GM23338 (cell line): ENCODE results near the gene ADCY4. TPM values are rescaled to one million over a fixed set of nuclear protein-coding genes. Genes with fewer than 3 reads are reported as not detected.

ENCODE experiments used
- ATAC-seq: fragments of 200-7000 bp; cut with Tn5 transposase; 3 replicates; pipeline ENCODE4 v1.9.1; 2020
- DNase-seq: peaks from one replicate; pipeline ENCODE4 v3.0.0-alpha.2; 2015; ENCODE audit warnings: low spot score
- H2AFZ ChIP-seq: fragments of 200-600 bp; sonication (generic); 2 replicates; pipeline ENCODE4 v1.8.0; 2016; ENCODE audit warnings: antibody characterized with exemption, mild to moderate bottlenecking, moderate library complexity
- H3F3A ChIP-seq: fragments of 200-600 bp; sonication (generic); replicated peaks from 2 replicates; pipeline ENCODE4 v1.8.0; 2017; ENCODE audit warnings: antibody characterized with exemption, mixed run types, low read depth
- H3K27ac ChIP-seq: fragments of 200-600 bp; sonication (generic); 2 replicates; pipeline ENCODE4 v1.6.1; 2016; ENCODE audit warnings: low read depth
- H3K27me3 ChIP-seq: fragments of 200-600 bp; sonication (generic); 2 replicates; pipeline ENCODE4 v1.8.0; 2016; ENCODE audit warnings: mild to moderate bottlenecking, mixed run types, moderate library complexity; ENCODE audit not compliant: insufficient read depth
- H3K36me3 ChIP-seq: fragments of 200-600 bp; sonication (generic); 2 replicates; pipeline ENCODE4 v1.8.0; 2016; ENCODE audit warnings: mild to moderate bottlenecking; ENCODE audit not compliant: insufficient read depth
- H3K4me1 ChIP-seq: fragments of 200-600 bp; sonication (generic); 2 replicates; pipeline ENCODE4 v1.8.0; 2016; ENCODE audit warnings: mild to moderate bottlenecking, moderate library complexity; ENCODE audit not compliant: insufficient read depth
- H3K4me2 ChIP-seq: fragments of 200-600 bp; sonication (generic); 2 replicates; pipeline ENCODE4 v1.7.1; 2017; ENCODE audit warnings: mixed run types
- H3K4me3 ChIP-seq: fragments of 200-600 bp; sonication (generic); 2 replicates; pipeline ENCODE4 v1.6.1; 2016; ENCODE audit warnings: mixed run types
- H3K79me2 ChIP-seq: fragments of 200-600 bp; sonication (generic); replicated peaks from 2 replicates; pipeline ENCODE4 v1.8.0; 2017; ENCODE audit warnings: mild to moderate bottlenecking; ENCODE audit not compliant: insufficient read depth
- H3K9me2 ChIP-seq: fragments of 200-600 bp; sonication (generic); 2 replicates; pipeline ENCODE4 v1.8.0; 2017; ENCODE audit not compliant: insufficient read depth
- H4K20me1 ChIP-seq: fragments of 200-600 bp; sonication (generic); replicated peaks from 2 replicates; pipeline ENCODE4 v1.8.0; 2017; ENCODE audit warnings: mild to moderate bottlenecking; ENCODE audit not compliant: insufficient read depth
- H3K27ac Mint-ChIP-seq: 2 replicates; pipeline ENCODE4 v1.8.0; 2020; ENCODE audit warnings: inconsistent platforms, mild to moderate bottlenecking, moderate library complexity, mixed read lengths
- H3K27me3 Mint-ChIP-seq: 3 replicates; pipeline ENCODE4 v1.8.0; 2022; ENCODE audit warnings: low read depth, mild to moderate bottlenecking, moderate library complexity, mixed read lengths, inconsistent platforms; ENCODE audit not compliant: insufficient read depth, poor library complexity
- H3K36me3 Mint-ChIP-seq: 3 replicates; pipeline ENCODE4 v1.8.0; 2021; ENCODE audit warnings: low read depth, mild to moderate bottlenecking, inconsistent platforms, moderate library complexity, mixed read lengths
- H3K4me1 Mint-ChIP-seq: 3 replicates; pipeline ENCODE4 v1.8.0; 2020; ENCODE audit warnings: mild to moderate bottlenecking, inconsistent platforms, mixed read lengths
- H3K4me3 Mint-ChIP-seq: 3 replicates; pipeline ENCODE4 v1.8.0; 2021; ENCODE audit warnings: moderate library complexity, mild to moderate bottlenecking, inconsistent platforms, mixed read lengths
- H3K9me3 Mint-ChIP-seq: 3 replicates; pipeline ENCODE4 v1.8.0; 2020; ENCODE audit warnings: moderate library complexity, mild to moderate bottlenecking, inconsistent platforms, mixed read lengths
- CREB1 ChIP-seq: fragments of 250-450 bp; sonication (Bioruptor Pico); IDR thresholded peaks from 2 replicates; pipeline ENCODE4 v1.5.0; 2020; ENCODE audit warnings: low read depth, mild to moderate bottlenecking, moderate library complexity
- CTCF ChIP-seq, 2 experiments: fragments of 200-600 bp in 1 of 2; sonication (generic) in 1 of 2; conservative IDR thresholded peaks; 2 replicates each; pipeline versions ENCODE4 v1.5.1 to v1.6.1; 2016 to 2017; ENCODE audit warnings: antibody characterized with exemption in 2 of 2, low read depth in 2 of 2, mild to moderate bottlenecking in 2 of 2, moderate library complexity in 1 of 2
- EZH2phosphoT487 ChIP-seq: fragments of 200-600 bp; sonication (generic); IDR thresholded peaks from one replicate; pipeline ENCODE4 v1.8.1; 2018; ENCODE audit warnings: antibody characterized with exemption; ENCODE audit not compliant: unreplicated experiment
- ZNF462 ChIP-seq: fragments of 250-450 bp; sonication (Bioruptor Pico); IDR thresholded peaks from 2 replicates; pipeline ENCODE4 v1.5.0; 2020; ENCODE audit warnings: mild to moderate bottlenecking, moderate library complexity
- polyA plus RNA-seq: library from polyadenylated mRNA; unstranded; fragments of >200 nt; fragmentation: Nextera tagmentation; extraction: Ambion mirVana; gene quantifications from 2 replicates; pipeline ENCODE4 v1.2.1, GENCODE V29; 2016
- total RNA-seq: library from RNA; depleted of rRNA; stranded (reverse); fragments of >200 nt; shearing (Covaris generic); gene quantifications from 2 replicates; pipeline ENCODE4 v1.2.3, GENCODE V29; 2014
- TF ChIP-seq, protein P1 (sequence below): IDR thresholded peaks from one replicate; pipeline ENCODE4 v1.6.1; 2018; ENCODE audit warnings: antibody characterized with exemption; ENCODE audit not compliant: unreplicated experiment

Gene ADCY4
- total and polyA plus RNA-seq, 2 experiments from 2014 or later, result 0.10 to 0.40 TPM

DNA sequence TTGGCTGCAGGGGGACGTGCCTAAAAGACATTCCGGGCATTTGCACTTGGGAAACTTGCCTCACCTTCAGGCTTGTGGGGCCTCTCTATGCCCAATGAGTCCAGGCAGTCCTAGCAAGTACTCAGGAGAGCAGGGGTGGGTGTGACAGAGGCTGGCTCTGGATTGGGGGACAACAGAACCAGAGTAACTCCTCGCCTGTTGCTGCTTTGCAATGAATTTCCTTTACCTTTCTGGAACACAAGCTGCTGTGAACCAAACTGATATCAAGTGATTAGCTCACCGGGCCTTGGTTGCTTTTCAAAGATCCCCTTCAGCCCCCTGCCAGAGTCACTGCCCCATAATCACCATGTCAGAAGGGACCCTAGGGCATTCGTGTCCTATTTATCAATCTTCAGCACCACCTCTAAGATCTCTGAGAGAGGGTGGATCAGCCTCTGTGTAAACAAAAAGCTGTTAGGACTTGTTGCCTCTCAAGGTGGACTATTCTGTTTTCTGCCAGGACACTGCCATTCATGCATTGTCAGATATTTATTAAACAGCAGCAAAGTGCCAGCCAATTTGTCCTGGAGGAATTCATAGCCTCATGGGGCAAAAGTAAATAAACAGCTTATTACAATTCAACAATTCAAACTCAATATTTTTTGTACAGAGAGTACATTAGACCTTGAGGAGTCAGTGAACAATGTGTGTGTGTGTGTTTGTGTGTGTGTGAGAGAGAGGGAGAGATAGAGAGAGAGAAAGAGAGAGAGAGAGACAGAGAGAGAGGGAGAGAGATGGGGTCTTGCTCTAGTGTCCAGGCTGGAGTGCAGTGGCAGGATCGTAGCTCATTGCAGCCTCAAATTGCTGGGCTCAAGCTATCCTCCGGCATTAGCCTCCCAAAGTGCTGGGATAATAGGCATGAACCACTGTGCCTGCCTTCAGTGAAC is 44.4 kb upstream of the ADCY4 start:
- H3K27ac Mint-ChIP-seq, result no peak overlapping the region
- H3K4me3 Mint-ChIP-seq, result no peak overlapping the region
- Histone ChIP-seq H3K9me2 (no peaks in the 10 kb centered on the region), H3K79me2 (no peaks in the 10 kb centered on the region), H3K36me3 (no peaks in the 10 kb centered on the region), H3K27ac (no peak overlapping the region), H3K4me3 (no peak overlapping the region), H4K20me1 (no peaks in the 10 kb centered on the region), H3K4me1 (peaks cover 31% of the 10 kb centered on the region), H2AFZ (no peak overlapping the region), H3F3A (0 out of 2 replicates have a peak, but pooled peaks cover 2% of the 10 kb centered on the region), H3K27me3 (no peaks in the 10 kb centered on the region), H3K4me2 (no peak overlapping the region)
- peaks cover 24% of the 10 kb centered on the region for H3K27me3 Mint-ChIP-seq
- TF ChIP-seq CREB1 (CRISPR knock-in tag) (no peak), CTCF (conservative IDR thresholded peaks at IDR 0.05; ENCODE audit: low read depth in 2 of 2) (no peak), EZH2phosphoT487 (no peak), ZNF462 (CRISPR knock-in tag) (no peak)
- TF ChIP-seq, protein P1, sequence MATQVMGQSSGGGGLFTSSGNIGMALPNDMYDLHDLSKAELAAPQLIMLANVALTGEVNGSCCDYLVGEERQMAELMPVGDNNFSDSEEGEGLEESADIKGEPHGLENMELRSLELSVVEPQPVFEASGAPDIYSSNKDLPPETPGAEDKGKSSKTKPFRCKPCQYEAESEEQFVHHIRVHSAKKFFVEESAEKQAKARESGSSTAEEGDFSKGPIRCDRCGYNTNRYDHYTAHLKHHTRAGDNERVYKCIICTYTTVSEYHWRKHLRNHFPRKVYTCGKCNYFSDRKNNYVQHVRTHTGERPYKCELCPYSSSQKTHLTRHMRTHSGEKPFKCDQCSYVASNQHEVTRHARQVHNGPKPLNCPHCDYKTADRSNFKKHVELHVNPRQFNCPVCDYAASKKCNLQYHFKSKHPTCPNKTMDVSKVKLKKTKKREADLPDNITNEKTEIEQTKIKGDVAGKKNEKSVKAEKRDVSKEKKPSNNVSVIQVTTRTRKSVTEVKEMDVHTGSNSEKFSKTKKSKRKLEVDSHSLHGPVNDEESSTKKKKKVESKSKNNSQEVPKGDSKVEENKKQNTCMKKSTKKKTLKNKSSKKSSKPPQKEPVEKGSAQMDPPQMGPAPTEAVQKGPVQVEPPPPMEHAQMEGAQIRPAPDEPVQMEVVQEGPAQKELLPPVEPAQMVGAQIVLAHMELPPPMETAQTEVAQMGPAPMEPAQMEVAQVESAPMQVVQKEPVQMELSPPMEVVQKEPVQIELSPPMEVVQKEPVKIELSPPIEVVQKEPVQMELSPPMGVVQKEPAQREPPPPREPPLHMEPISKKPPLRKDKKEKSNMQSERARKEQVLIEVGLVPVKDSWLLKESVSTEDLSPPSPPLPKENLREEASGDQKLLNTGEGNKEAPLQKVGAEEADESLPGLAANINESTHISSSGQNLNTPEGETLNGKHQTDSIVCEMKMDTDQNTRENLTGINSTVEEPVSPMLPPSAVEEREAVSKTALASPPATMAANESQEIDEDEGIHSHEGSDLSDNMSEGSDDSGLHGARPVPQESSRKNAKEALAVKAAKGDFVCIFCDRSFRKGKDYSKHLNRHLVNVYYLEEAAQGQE, result no peak
- H3K4me1 Mint-ChIP-seq, result peaks cover 41% of the 10 kb centered on the region
- H3K36me3 Mint-ChIP-seq, result no peaks in the 10 kb centered on the region; the same call in 2 of the 3 replicates
- ATAC-seq, result no peak
- H3K9me3 Mint-ChIP-seq, result no peaks in the 10 kb centered on the region
- no peak for DNase-seq
